Thyroid gland (tissue), 4 donors: ENCODE results near the gene SEMA4C.

Experiments
- CTCF ChIP-seq, 6 experiments: fragments of 200-600 bp in 3 of 6; fragments of 450-650 bp in 3 of 6; sonication (generic) in 3 of 6; IDR thresholded peaks; one replicate each; pipeline ENCODE4 v1.5.1; 2016 to 2019; ENCODE audit warnings: antibody characterized with exemption in 6 of 6, mild to moderate bottlenecking in 2 of 6, inconsistent platforms in 1 of 6, moderate library complexity in 1 of 6
- POLR2A ChIP-seq, 2 donors: fragments of 450-650 bp; IDR thresholded peaks; one replicate each; pipeline ENCODE4 v1.6.1; 2017; ENCODE audit warnings: antibody characterized with exemption in 2 of 2, mild to moderate bottlenecking in 2 of 2, moderate library complexity in 1 of 2

GRCh38 chr2:96831679-96832078, 38.2 kb downstream of the SEMA4C start:
- no peak for TF ChIP-seq POLR2A (IDR thresholded peaks at IDR 0.05)
- TF ChIP-seq CTCF (IDR thresholded peaks at IDR 0.05), result no peak
